IMR-90 (cell line): ENCODE data around the gene AUTS2. TPM values are rescaled to one million over a fixed set of nuclear protein-coding genes. Genes with fewer than 3 reads are reported as not detected.

ENCODE experiments used
- ATAC-seq: fragments of 200-7000 bp; cut with Tn5 transposase; 2 replicates; pipeline ENCODE4 v1.9.1; 2020; ENCODE audit warnings: low read depth, mild to moderate bottlenecking, moderate library complexity
- BruUV-seq: library from RNA; stranded (reverse); fragments of 400-500 nt; replicated peaks from 2 replicates; lab custom pipeline; 2021; lab: Mats Ljungman, UMichigan
- CTCF ChIA-PET: fragments of 300-600 bp; formaldehyde crosslinking; extraction: SDS; loops from one replicate; lab custom pipeline; 2021; ENCODE audit warnings: antibody characterized with exemption; lab: Yijun Ruan, JAX
- POLR2A ChIA-PET: fragments of 300-600 bp; sonication (Branson Sonifier 250); formaldehyde crosslinking; loops from one replicate; lab custom pipeline; 2022; ENCODE audit warnings: antibody characterized with exemption; ENCODE audit not compliant: unreplicated experiment; lab: Charles Lee
- DNase-seq: peaks from one replicate; pipeline ENCODE4 v3.0.0; 2013
- H2AFZ ChIP-seq: replicated peaks from 2 replicates; pipeline ENCODE3; 2013; ENCODE audit warnings: low read length, mild to moderate bottlenecking; ENCODE audit not compliant: poor library complexity
- H2AK5ac ChIP-seq: 2 replicates; pipeline ENCODE4 v1.6.1; 2013; ENCODE audit warnings: low read depth, low read length, inconsistent platforms
- H2AK9ac ChIP-seq: replicated peaks from 2 replicates; pipeline ENCODE3; 2013; ENCODE audit warnings: mild to moderate bottlenecking, low read depth, low read length, moderate library complexity; ENCODE audit not compliant: poor library complexity
- H2BK120ac ChIP-seq: 2 replicates; pipeline ENCODE4 v1.6.1; 2013; ENCODE audit warnings: low read depth, low read length, inconsistent platforms
- H2BK15ac ChIP-seq: 3 replicates; pipeline ENCODE4 v1.6.1; 2013; ENCODE audit warnings: low read depth, low read length, inconsistent platforms
- H2BK20ac ChIP-seq: 2 replicates; pipeline ENCODE4 v1.6.1; 2013; ENCODE audit warnings: low read depth, mild to moderate bottlenecking, inconsistent platforms, low read length, moderate library complexity
- H2BK5ac ChIP-seq: 2 replicates; pipeline ENCODE4 v1.6.1; 2013; ENCODE audit warnings: mild to moderate bottlenecking, low read depth, low read length, inconsistent platforms; ENCODE audit not compliant: poor library complexity, severe bottlenecking
- H3K14ac ChIP-seq: replicated peaks from 2 replicates; pipeline ENCODE4 v1.6.1; 2013; ENCODE audit warnings: low read depth, low read length, inconsistent platforms
- H3K18ac ChIP-seq: 2 replicates; pipeline ENCODE4 v1.6.1; 2013; ENCODE audit warnings: low read depth, low read length, control low read depth
- H3K23ac ChIP-seq: 2 replicates; pipeline ENCODE4 v1.6.1; 2013; ENCODE audit warnings: low read depth, low read length, inconsistent platforms
- H3K27ac ChIP-seq: 2 replicates; pipeline ENCODE4 v1.5.1; 2013; ENCODE audit warnings: mild to moderate bottlenecking, control low read depth, low read length; ENCODE audit not compliant: insufficient read depth
- H3K27me3 ChIP-seq: 2 replicates; pipeline ENCODE4 v1.6.1; 2013; ENCODE audit warnings: low read length; ENCODE audit not compliant: control insufficient read depth, insufficient read depth
- H3K36me3 ChIP-seq: 2 replicates; pipeline ENCODE4 v1.6.1; 2013; ENCODE audit warnings: low read length, mixed read lengths; ENCODE audit not compliant: control insufficient read depth, insufficient read depth
- H3K4ac ChIP-seq: 2 replicates; pipeline ENCODE4 v1.6.1; 2013; ENCODE audit warnings: low read depth, low read length, inconsistent platforms
- H3K4me1 ChIP-seq: 2 replicates; pipeline ENCODE4 v1.6.1; 2013; ENCODE audit warnings: low read length, mixed read lengths; ENCODE audit not compliant: control insufficient read depth, insufficient read depth
- H3K4me2 ChIP-seq: 2 replicates; pipeline ENCODE4 v1.6.1; 2013; ENCODE audit warnings: low read depth, mild to moderate bottlenecking, control low read depth, low read length, moderate library complexity
- H3K4me3 ChIP-seq: 2 replicates; pipeline ENCODE4 v1.5.1; 2013; ENCODE audit warnings: low read depth, mild to moderate bottlenecking, control low read depth, low read length, moderate library complexity; ENCODE audit not compliant: insufficient read depth
- H3K56ac ChIP-seq: 2 replicates; pipeline ENCODE4 v1.6.1; 2013; ENCODE audit warnings: low read length, inconsistent platforms; ENCODE audit not compliant: insufficient read depth; ENCODE audit errors: extremely low read depth
- H3K79me1 ChIP-seq, 2 experiments: 2 replicates each; pipeline ENCODE4 v1.6.1; 2013; ENCODE audit warnings: low read length in 2 of 2, inconsistent platforms in 1 of 2, low read depth in 1 of 2
- H3K9ac ChIP-seq: 2 replicates; pipeline ENCODE4 v1.6.1; 2013; ENCODE audit warnings: low read depth, low read length, control low read depth
- H3K9me1 ChIP-seq: 2 replicates; pipeline ENCODE4 v1.6.1; 2013; ENCODE audit warnings: low read length, inconsistent platforms; ENCODE audit not compliant: insufficient read depth
- H3K9me3 ChIP-seq: 2 replicates; pipeline ENCODE4 v1.6.1; 2013; ENCODE audit warnings: low read length; ENCODE audit not compliant: control insufficient read depth, insufficient read depth
- H4K20me1 ChIP-seq: 2 replicates; pipeline ENCODE4 v1.6.1; 2013; ENCODE audit warnings: low read length, inconsistent platforms; ENCODE audit not compliant: insufficient read depth
- H4K5ac ChIP-seq: 2 replicates; pipeline ENCODE4 v1.6.1; 2013; ENCODE audit warnings: mild to moderate bottlenecking, low read depth, low read length, control low read depth
- H4K8ac ChIP-seq, 2 experiments: 2 replicates each; pipeline ENCODE4 v1.6.1; 2013; ENCODE audit warnings: low read depth in 2 of 2, low read length in 2 of 2, control low read depth in 1 of 2, inconsistent platforms in 1 of 2
- H4K91ac ChIP-seq: 2 replicates; pipeline ENCODE4 v1.6.1; 2013; ENCODE audit warnings: low read depth, low read length, inconsistent platforms; ENCODE audit not compliant: insufficient read depth
- BHLHE40 ChIP-seq: fragments of 150-350 bp; IDR thresholded peaks from 2 replicates; pipeline ENCODE4 v1.6.1; 2016; ENCODE audit warnings: mild to moderate bottlenecking, low read depth, low read length
- MAFK ChIP-seq: IDR thresholded peaks from 2 replicates; pipeline ENCODE4 v1.6.1; 2012; ENCODE audit warnings: low read depth, low read length, improper control_type of control experiment
- MXI1 ChIP-seq: IDR thresholded peaks from 2 replicates; pipeline ENCODE4 v1.6.1; 2012; ENCODE audit warnings: low read depth, mild to moderate bottlenecking, low read length, moderate library complexity, borderline replicate concordance
- SMC3 ChIP-seq: fragments of 150-350 bp; IDR thresholded peaks from 2 replicates; pipeline ENCODE4 v1.6.1; 2016; ENCODE audit warnings: low read depth, mild to moderate bottlenecking, antibody characterized with exemption, low read length, moderate library complexity
- WGBS, 2 experiments: methylation state at CpG; one replicate each; pipeline versions ENCODE4 v1.1.5 to v1.1.7; 2013; ENCODE audit warnings: missing lambda C conversion rate in 2 of 2; ENCODE audit not compliant: insufficient read length in 1 of 2; ENCODE audit errors: extremely low coverage in 2 of 2; 5-methylcytosine and 5-hydroxymethylcytosine counted together
- dilution Hi-C: fragments of 300-500 bp; cut with HindIII; formaldehyde crosslinking; loops from one replicate; pipeline ENCODE4 v1.14.3; 2018; ENCODE audit warnings: low sequenced_read_pairs; ENCODE audit not compliant: unreplicated experiment
- in situ Hi-C: fragments of 300-500 bp; cut with MboI; formaldehyde crosslinking; loops from 3 replicates; pipeline ENCODE4 v1.14.3; 2019; ENCODE audit warnings: low sequenced_read_pairs, inconsistent platforms, mixed read lengths
- intact Hi-C: fragments of 100-400 bp; cut with micrococcal nuclease; formaldehyde crosslinking; loops from 2 replicates; pipeline ENCODE4 v1.10.0; 2022
- polyA plus RNA-seq, 3 experiments: library from polyadenylated mRNA; depleted of rRNA; stranded (reverse); fragments of >200 nt; gene quantifications; 2 replicates each; pipeline ENCODE4 v1.2.3, GENCODE V29; 2012; ENCODE audit warnings: low replicate concordance in 1 of 3
- total RNA-seq: library from RNA; depleted of rRNA; stranded (reverse); fragments of >200 nt; gene quantifications from 2 replicates; pipeline ENCODE4 v1.2.3, GENCODE V29; 2012

AUTS2 gene
- total and polyA plus RNA-seq, 2 of the 4 experiments (the other 2 are of a cell fraction), result 0.90 to 3.0 TPM

GRCh38 chr7:69693042-69693441, 94.8 kb downstream of the AUTS2 start:
- no peaks in the 10 kb centered on the region for H3K9me1 ChIP-seq
- no peak overlapping the region for H3K18ac ChIP-seq
- no peak overlapping the region for H2AK9ac ChIP-seq
- TF ChIP-seq SMC3 (no peak), MXI1 (no peak), BHLHE40 (no peak), MAFK (no peak)
- no peak overlapping the region for H4K5ac ChIP-seq
- H2BK15ac ChIP-seq, result no peak overlapping the region
- no peak overlapping the region for H4K91ac ChIP-seq
- no peak overlapping the region for H3K27ac ChIP-seq
- no peaks in the 10 kb centered on the region for H3K4me1 ChIP-seq
- H2BK20ac ChIP-seq, result no peak overlapping the region
- no peak overlapping the region for H3K4me3 ChIP-seq
- intact Hi-C loops, result no loop called here
- no peak overlapping the region for H3K56ac ChIP-seq
- BruUV-seq, result no TSS peak
- no peak overlapping the region for H4K8ac ChIP-seq
- H3K4me2 ChIP-seq, result no peak overlapping the region
- CTCF ChIA-PET, result no interaction called here
- no peak overlapping the region for H3K14ac ChIP-seq
- WGBS, 2 experiments, result no CpG with 5 or more reads among the region's 1 CpG
- H3K9me3 ChIP-seq, result peaks cover 2% of the 10 kb centered on the region; the same call in 1 of the 2 replicates
- no peaks in the 10 kb centered on the region for H3K27me3 ChIP-seq
- in situ Hi-C loops, result no loop called here
- no peak overlapping the region for H2BK5ac ChIP-seq
- ATAC-seq, result no peak
- no peak overlapping the region for H3K23ac ChIP-seq
- no peaks in the 10 kb centered on the region for H4K20me1 ChIP-seq
- H3K36me3 ChIP-seq, result no peaks in the 10 kb centered on the region
- H2AFZ ChIP-seq, result no peak overlapping the region
- no peak overlapping the region for H3K9ac ChIP-seq
- no peak for DNase-seq
- no peaks in the 10 kb centered on the region for H3K79me1 ChIP-seq
- POLR2A ChIA-PET, result no interaction called here
- no peak overlapping the region for H2BK120ac ChIP-seq
- dilution Hi-C loops, result no loop called here
- no peak overlapping the region for H2AK5ac ChIP-seq
- H3K4ac ChIP-seq, result no peak overlapping the region
